Ascending aorta (tissue), 2 donors: ENCODE measurements around the gene PEX10. TPM values are rescaled to one million over a fixed set of nuclear protein-coding genes. Genes with fewer than 3 reads are reported as not detected.

Experiments used
- DNase-seq, 2 donors: peaks; one replicate each; pipeline ENCODE4 v3.0.0-alpha.2; 2019; ENCODE audit warnings: low spot score in 2 of 2
- H3K27ac ChIP-seq, 2 donors: fragments of 200-600 bp; sonication (generic); one replicate each; pipeline ENCODE4 v1.5.1; 2016 to 2017; ENCODE audit warnings: mild to moderate bottlenecking in 1 of 2
- H3K27me3 ChIP-seq: fragments of 200-600 bp; sonication (generic); one replicate; pipeline ENCODE4 v1.5.1; 2017
- H3K36me3 ChIP-seq, 2 donors: fragments of 200-600 bp; sonication (generic); one replicate each; pipeline ENCODE4 v1.5.1; 2016
- H3K4me1 ChIP-seq, 2 donors: fragments of 200-600 bp; sonication (generic); one replicate each; pipeline ENCODE4 v1.5.1; 2016 to 2017; ENCODE audit warnings: mild to moderate bottlenecking in 1 of 2
- H3K4me3 ChIP-seq, 2 donors: fragments of 200-600 bp; sonication (generic); one replicate each; pipeline ENCODE4 v1.5.1; 2016 to 2017; ENCODE audit warnings: mild to moderate bottlenecking in 1 of 2
- H3K9me3 ChIP-seq, 2 donors: fragments of 200-600 bp; sonication (generic); one replicate each; pipeline ENCODE4 v1.5.1; 2016
- intact Hi-C: fragments of 100-400 bp; cut with DNase I; formaldehyde crosslinking; loops from one replicate; pipeline ENCODE4 v1.15.1; 2023
- total RNA-seq: library from RNA; depleted of rRNA; stranded (reverse); fragments of >200 nt; gene quantifications from one replicate; pipeline ENCODE4 v1.1.0, GENCODE V29; 2016
- TF ChIP-seq, protein P1 (sequence below), 3 experiments: fragments of 200-600 bp in 2 of 3; fragments of 450-650 bp in 1 of 3; sonication (generic) in 2 of 3; IDR thresholded peaks; one replicate each; pipeline ENCODE4 v1.5.1; 2016 to 2019; ENCODE audit warnings: antibody characterized with exemption in 3 of 3, mild to moderate bottlenecking in 1 of 3, moderate library complexity in 1 of 3

PEX10 gene
- total RNA-seq, 1 donor from 2014 or later: 26.1 TPM

DNA sequence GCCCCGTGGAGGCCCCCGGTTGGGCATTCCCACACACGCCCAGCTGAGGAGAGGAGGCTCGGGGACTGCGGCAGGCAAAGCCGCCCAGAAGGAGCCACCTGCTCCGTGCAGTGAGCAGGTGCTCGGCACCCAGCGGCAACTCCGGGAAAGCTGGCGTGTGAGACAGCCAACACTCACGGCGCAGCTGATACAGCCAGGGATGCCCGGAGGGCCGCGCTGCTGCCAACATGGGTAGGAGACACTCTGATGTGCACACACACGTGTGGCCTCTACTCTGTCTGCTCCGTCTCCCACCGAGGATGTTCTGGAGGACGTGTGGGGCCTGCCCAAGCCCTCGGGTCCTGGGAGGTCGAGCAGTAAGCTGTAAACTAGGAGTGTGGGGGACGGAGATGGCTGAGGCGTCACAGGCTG, 33.9 kb downstream of the PEX10 start:
- no peaks in the 10 kb centered on the region for H3K36me3 ChIP-seq
- TF ChIP-seq, protein P1, sequence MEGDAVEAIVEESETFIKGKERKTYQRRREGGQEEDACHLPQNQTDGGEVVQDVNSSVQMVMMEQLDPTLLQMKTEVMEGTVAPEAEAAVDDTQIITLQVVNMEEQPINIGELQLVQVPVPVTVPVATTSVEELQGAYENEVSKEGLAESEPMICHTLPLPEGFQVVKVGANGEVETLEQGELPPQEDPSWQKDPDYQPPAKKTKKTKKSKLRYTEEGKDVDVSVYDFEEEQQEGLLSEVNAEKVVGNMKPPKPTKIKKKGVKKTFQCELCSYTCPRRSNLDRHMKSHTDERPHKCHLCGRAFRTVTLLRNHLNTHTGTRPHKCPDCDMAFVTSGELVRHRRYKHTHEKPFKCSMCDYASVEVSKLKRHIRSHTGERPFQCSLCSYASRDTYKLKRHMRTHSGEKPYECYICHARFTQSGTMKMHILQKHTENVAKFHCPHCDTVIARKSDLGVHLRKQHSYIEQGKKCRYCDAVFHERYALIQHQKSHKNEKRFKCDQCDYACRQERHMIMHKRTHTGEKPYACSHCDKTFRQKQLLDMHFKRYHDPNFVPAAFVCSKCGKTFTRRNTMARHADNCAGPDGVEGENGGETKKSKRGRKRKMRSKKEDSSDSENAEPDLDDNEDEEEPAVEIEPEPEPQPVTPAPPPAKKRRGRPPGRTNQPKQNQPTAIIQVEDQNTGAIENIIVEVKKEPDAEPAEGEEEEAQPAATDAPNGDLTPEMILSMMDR (IDR thresholded peaks at IDR 0.05): no peak
- H3K27ac ChIP-seq: no peak overlapping the region
- H3K27me3 ChIP-seq: no peaks in the 10 kb centered on the region
- peaks cover 10 to 11% of the 10 kb centered on the region in 2 donors for H3K4me1 ChIP-seq
- H3K4me3 ChIP-seq: no peak overlapping the region
- no peak for DNase-seq
- intact Hi-C loops: no loop called here
- no peaks in the 10 kb centered on the region for H3K9me3 ChIP-seq

DNA sequence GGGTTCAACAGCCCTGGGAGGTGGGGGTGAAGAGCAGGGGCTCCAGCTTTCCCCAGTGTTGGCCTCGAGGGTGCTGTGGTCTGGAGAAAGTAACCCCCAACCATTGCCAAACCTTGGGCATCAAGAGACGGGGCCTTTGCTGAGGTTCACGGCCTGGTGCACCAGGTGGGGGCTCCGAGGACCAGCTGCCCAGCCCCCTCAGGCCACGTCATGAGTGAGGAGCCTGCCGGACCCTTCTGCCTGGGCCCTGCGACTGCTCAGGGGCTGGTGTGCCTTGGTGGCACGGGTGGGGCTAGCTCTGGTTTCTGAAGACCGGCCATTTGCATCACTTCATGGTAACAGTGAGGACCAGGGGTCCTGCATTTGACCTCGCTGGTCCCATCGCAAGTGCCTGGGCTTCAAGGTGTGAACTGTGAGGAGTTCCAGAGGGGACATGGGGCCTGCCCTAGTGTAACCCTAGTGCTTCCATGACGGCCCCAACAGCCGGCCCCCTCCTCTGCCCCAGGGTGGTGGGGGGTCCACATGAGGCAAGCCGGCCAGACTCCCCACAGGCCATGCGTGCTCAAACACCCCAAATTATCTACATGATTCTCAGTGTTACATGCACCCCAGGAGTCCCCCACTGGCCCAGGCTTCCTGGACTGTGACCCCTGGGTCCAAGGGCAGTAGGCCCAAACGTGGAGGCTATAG, 34.5 kb downstream of the PEX10 start:
- no peak overlapping the region for H3K4me3 ChIP-seq
- H3K27ac ChIP-seq: no peak overlapping the region
- no peaks in the 10 kb centered on the region for H3K27me3 ChIP-seq
- intact Hi-C loops: no loop called here
- no peaks in the 10 kb centered on the region for H3K36me3 ChIP-seq
- H3K4me1 ChIP-seq: peaks cover 10 to 11% of the 10 kb centered on the region in 2 donors
- TF ChIP-seq, protein P1 (IDR thresholded peaks at IDR 0.05): no peak
- DNase-seq: no peak
- no peaks in the 10 kb centered on the region for H3K9me3 ChIP-seq

DNA sequence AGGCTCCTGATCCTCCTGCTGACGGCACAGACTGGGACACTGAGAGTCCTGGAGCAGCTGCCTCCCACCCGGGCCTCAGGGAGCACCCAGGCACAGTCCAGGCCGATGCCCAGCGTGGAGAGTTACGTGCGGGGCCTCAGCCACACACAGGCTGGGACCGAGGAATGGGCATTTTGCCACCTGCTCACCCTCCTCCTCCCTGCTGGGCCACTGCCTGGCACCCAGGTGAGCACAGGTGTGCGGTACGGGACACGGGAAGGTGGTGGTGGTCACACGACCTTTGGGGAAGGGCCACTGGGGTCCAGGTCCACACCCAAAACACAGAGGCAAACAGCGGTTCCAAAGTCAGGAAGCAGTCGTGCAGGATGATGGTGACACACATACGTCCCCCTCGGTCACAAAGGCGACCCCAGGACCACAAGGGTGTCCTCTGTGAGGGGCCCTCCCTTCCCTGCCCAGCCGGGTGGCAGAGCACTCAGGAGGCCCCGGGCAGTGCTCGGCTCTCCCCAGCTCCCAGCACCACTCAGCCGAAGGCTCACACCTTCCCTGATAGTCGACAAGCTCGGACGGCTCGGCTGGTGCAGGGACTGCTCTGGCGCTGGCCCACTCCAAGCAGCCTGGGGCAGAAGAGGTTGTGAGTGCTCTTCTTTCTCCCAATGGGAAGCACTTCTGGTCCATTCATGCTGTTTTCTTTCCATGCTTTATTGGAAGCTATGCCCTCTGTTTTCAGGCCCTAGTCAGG, 35.3 kb downstream of the PEX10 start:
- H3K4me1 ChIP-seq: peaks cover 9 to 10% of the 10 kb centered on the region in 2 donors
- no peak overlapping the region for H3K4me3 ChIP-seq
- H3K27me3 ChIP-seq: no peaks in the 10 kb centered on the region
- no peaks in the 10 kb centered on the region for H3K36me3 ChIP-seq
- no peak for DNase-seq
- intact Hi-C loops: no loop called here
- no peak overlapping the region for H3K27ac ChIP-seq
- TF ChIP-seq, protein P1 (IDR thresholded peaks at IDR 0.05): no peak
- H3K9me3 ChIP-seq: no peaks in the 10 kb centered on the region

- peaks cover 1 to 2% of the 10 kb centered on the region in 2 donors for H3K4me1 ChIP-seq
- no peaks in the 10 kb centered on the region for H3K9me3 ChIP-seq
- peaks cover 0 to 2% of the 10 kb centered on the region in 2 donors for H3K36me3 ChIP-seq
- no peak overlapping the region for H3K4me3 ChIP-seq
- H3K27me3 ChIP-seq: no peaks in the 10 kb centered on the region
- DNase-seq: no peak
- intact Hi-C loops: no loop called here
- TF ChIP-seq, protein P1 (IDR thresholded peaks at IDR 0.05): no peak
- H3K27ac ChIP-seq: no peak overlapping the region
Measured at GRCh38 chr1:2376261-2376741, 36.1 kb downstream of the PEX10 start.

GRCh38 chr1:2375923-2376260, 36.5 kb downstream of the PEX10 start:
- Histone ChIP-seq H3K36me3 (peaks cover 0 to 3% of the 10 kb centered on the region in 2 donors), H3K4me1 (no peaks in the 10 kb centered on the region), H3K27ac (no peak overlapping the region), H3K9me3 (no peaks in the 10 kb centered on the region), H3K27me3 (no peaks in the 10 kb centered on the region), H3K4me3 (no peak overlapping the region)
- intact Hi-C loops: no loop called here
- TF ChIP-seq, protein P1 (IDR thresholded peaks at IDR 0.05): no peak
- DNase-seq: no peak
